T47D (cell line): ENCODE measurements around the gene CLOCK.
"Not testable (repeated sequence)": the region's sequence is repeated elsewhere in the genome, so short reads cannot be mapped to it uniquely, and the experiment has no call there.

Experiments
- DNase-seq, 2 experiments: peaks; one replicate each; pipeline versions ENCODE4 v3.0.0 to v3.0.0-alpha.2; 2011 to 2012; ENCODE audit warnings: low read depth in 1 of 2, low spot score in 1 of 2
- JUND ChIP-seq: IDR thresholded peaks from 2 replicates; pipeline ENCODE4 v1.6.1; 2012; ENCODE audit warnings: low read depth
- in situ Hi-C: cut with HindIII; loops from 2 replicates; pipeline ENCODE4 v1.10.0; 2016; ENCODE audit warnings: low sequenced_read_pairs, low pct_unique_long_range_greater_than_20kb

CLOCK gene

DNA sequence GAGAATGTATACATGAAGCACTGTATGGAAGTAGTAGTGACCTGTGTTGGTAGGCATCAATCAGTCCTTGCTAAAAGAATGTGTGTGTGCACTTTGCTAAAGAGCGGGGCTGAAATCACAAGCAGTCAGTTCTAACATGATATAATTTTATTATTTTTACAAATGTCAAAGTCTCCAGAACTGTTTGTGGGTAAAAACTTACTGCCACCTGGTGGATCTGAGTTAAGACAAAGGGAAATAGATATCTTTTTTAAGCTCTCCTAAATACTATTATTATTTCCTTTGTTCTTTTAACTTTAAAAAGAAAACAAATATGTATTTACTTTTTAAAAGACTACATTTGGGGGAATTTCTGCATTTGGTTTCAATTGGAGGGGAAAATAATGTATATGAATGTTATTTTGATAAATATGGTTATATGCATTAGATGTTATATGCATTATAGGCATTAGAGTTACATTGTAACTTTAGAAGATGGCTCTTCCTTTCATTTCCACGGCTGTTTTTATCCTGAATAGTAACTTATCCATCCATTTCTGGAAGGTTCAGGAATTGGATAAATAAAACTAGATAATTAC is 7.8 kb upstream of the CLOCK start:
- peak in 1 of 2 experiments; percentile 42 for DNase-seq
- no peak for TF ChIP-seq JUND
- in situ Hi-C loops = no loop called here

DNA sequence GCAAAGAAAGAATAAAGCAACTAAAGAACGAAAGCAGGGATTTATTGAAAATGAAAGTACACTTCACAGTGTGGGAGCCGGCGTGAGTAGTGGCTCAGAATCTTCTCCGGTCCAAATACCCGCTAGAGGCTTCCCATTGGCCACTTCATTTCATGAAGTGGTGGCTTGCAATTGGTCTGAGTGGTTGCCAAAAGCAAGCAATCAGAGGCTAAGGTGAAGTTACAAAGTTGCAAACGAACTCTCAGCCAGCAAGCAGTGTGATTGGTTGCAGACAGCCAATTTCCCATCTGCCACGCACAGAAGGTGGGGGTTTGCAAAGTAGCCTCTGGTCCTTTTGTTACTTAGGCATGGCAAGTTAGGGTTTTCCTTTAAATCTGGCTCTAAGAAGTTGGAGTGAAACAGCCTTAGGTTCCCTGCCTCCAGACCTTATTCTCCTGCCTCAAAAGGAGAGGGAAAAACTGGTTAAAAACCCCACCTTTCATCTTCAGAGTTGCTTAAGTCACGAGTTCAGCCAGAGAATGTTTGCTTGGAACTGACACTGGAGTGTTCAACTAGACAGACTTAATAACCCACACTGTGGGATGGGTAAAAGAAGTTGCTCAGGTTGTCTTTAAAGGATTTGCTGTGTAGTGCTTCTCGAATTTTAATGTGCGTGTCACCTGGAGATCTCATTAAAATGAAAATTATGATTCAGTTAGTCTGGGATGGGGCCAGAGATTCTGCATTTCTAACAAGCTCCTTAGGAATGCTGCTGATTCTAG is 6.9 kb upstream of the CLOCK start:
- in situ Hi-C loops = no loop called here
- TF ChIP-seq JUND = no peak
- peak; percentile 31 to 89 for DNase-seq

DNA sequence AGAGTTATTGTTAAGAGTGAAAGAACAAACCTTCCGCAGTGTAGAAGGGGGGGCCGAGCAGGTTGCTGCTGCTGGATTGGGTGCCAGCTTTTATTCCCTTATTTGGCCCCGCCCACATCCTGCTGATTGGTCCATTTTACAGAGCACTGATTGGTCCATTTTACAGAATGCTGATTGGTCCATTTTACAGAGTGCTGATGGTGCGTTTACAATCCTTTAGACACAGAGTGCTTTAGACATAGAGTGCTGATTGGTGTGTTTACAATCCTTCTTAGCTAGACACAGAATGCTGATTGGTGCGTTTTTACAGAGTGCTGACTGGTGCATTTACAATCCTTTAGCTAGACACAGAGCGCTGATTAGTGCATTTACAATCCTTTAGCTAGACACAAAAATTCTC is 5.3 kb upstream of the CLOCK start:
- in situ Hi-C loops = not testable (repeated sequence)
- DNase-seq = peak in 1 of 2 experiments; percentile 3

DNA sequence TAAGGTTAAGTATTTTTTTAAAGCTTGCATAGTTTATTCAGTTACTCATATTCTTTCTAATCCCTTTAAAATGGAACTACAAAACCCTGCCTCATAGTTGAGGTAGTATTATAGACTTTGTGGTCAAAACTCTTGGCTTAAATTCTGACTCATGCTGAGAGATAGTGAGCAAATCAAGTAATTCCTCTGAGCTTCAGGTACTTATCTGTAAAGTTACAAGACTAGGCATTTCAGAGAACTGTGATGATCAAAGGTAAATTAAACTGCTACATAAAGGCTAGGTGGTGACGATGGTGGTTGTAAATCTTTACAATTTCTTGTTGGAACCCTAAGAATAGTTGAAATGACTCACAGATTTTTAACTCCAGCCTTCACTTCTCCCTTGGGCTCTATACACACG is 3.2 kb upstream of the CLOCK start:
- no peak for TF ChIP-seq JUND
- in situ Hi-C loops = no loop called here
- DNase-seq = no peak

DNA sequence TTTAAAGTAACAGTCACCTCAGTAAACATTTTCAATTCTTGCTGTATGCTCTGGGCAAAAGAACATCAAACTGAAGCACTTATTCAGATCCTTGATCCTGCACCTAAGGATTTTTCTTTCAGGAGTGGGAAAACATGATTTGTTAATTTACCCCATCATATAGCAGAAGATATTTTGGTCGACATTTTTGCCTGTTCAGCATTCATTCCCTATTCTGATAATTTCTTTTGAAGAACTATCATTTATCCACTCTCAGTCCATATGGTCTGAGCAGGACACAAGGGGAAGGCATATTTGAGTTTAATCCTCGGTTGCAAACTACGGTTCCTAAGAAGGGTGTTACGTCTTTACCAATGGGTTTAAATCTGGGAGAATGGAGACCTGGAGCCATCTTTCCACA is 1.2 kb upstream of the CLOCK start:
- DNase-seq = no peak
- TF ChIP-seq JUND = no peak
- in situ Hi-C loops = no loop called here

DNA sequence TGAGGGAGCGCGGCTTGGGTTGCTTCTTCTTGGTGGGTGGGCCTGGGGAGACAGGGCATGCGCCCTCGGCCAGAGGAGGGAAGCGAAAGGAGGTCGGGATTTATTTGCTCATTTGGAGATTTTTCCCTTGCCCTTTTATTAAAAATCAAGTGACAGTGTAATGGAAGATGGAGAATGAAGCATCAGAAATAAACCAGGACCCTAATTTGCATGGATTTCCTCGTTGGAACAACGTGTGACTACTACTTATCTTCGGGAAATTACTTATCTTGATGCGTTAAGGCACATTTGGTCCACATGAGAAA is 709 bp upstream of the CLOCK start:
- in situ Hi-C loops = no loop called here
- DNase-seq = no peak

DNA sequence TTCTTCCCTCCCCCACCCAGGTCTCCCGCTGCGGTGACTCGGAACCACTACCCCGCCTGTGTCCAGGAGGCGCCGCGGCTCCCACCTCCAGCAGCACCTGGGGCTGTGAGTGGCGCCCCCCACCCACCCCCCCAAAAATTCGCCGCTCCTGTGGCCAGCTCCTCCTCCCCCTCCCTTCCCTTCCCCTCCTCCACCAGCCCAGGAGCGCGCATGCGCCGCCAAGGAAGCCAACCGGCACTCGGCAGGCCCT is 278 bp downstream of the CLOCK start:
- no peak for DNase-seq
- TF ChIP-seq JUND = no peak

More for the DNA sequence above, 709 bp upstream of the CLOCK start:
- no peak for TF ChIP-seq JUND

DNA sequence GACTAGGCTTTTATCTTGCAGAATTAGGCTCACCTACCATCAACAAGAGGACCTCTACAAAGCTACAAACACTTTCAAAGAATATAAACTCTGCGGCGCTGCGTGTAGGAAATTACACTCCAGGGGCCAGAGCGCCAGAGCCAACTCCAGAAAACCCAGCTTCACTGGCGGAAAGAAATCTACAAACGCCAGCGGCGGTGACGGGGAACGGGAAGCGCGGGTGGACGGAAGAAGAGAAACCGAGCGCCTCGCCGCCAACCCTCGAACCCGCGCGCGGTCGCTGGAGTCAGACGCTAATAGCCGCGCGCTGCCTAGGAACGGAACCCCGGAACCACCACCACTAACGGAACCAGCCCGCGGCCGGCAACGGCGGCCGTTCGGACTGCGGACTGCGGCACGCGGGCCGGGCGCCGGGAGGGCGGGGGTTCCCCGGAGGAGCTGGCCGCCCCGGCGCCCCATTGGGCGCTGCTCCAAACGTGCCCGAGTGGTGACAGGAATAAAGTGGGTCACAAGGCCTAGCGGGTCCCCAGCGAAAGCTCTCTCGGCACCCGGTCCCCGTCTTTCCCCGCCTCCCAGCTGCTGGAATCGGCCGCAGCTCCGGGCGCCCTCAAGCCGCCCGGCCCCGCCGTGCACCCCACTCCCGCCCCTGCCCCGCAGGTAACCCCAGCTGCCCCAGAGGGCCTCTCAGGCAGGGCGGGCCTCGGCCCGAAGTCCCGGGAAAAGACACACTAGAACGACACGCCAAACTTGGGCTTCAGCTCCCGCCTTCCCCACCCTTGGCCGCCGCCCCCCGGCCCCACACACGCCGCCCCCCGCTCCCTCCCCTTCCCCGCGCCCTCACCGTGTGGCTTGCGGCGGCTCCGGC is 836 bp downstream of the CLOCK start:
- in situ Hi-C loops = no loop called here
- DNase-seq = peak; percentile 14 to 72

More for the DNA sequence above, 278 bp downstream of the CLOCK start:
- in situ Hi-C loops = no loop called here

DNA sequence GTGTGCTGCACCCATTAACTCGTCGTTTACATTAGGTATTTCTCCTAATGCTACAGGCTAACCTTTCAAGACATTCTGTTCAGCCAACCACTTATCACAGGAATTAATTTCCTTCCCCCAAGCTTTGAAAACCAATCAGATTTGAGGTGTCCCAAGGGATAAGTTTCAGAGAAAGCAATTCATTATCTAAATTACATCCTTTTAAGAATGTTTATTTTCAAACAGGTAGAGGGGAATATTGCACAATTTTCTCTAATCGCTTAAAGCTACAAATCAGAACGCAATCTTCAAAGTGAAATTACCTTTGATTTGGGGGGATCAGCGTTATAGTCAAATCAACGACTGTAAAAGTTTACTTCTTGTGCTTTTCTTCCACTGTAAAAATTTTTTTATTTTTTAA is 1.6 kb downstream of the CLOCK start:
- TF ChIP-seq JUND = no peak
- DNase-seq = no peak
- in situ Hi-C loops = no loop called here

More for the DNA sequence above, 836 bp downstream of the CLOCK start:
- no peak for TF ChIP-seq JUND

DNA sequence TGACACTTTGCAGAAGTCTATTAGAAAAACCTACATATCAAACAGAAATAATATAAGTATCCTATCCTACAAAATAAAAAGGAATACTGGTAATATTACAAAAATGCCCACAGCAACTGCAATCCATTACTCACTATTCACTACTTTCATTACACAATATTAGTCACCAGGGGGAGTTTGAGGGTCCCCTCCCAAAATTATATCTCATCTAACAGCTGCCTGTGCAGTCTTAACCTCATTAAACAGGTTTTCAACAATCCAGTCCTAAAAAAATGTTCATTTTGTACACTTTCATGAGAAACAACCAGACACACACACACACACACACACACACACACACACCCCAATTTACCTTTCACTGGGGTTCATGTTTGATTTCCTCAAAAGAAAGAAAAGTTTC is 2.9 kb downstream of the CLOCK start:
- DNase-seq = no peak
- no peak for TF ChIP-seq JUND
- in situ Hi-C loops = no loop called here

DNA sequence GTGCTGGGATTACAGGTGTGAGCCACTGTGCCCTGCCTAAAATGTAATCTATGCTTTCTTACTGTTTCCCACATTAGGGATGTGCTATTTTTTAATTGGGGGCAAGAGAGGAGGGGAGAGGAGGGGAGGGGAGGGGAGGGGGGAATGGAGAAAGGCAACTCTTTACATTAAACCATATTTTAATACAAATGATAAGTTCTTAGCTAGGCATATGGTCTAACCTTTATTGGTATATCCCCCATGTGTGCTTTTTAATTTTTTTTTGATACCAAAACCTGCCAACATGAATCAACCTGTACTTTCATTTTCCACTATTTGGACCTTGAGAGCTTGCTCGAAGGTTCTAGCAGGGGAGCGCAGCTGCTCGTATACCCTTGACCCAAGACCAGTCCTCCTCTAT is 6.4 kb downstream of the CLOCK start:
- in situ Hi-C loops = no loop called here
- no peak for TF ChIP-seq JUND
- no peak for DNase-seq

DNA sequence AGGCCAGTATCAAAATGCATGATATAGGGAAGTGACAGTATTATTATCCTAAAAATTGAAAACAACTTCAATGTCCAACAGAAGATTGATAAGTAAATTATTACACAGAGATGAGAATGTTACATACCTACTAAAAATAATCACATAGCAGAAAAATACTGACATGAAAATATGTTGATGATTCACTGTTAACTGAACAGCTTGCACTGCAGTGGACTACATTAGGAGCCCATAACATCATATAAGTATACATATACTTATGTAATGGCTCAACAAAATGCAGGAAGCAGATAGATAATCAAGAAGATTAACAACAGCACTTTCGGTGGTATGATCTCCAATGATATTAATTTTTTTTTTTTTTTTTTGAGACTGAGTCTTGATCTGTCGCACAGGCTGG is 7.1 kb downstream of the CLOCK start:
- DNase-seq = no peak
- in situ Hi-C loops = no loop called here
- TF ChIP-seq JUND = no peak

DNA sequence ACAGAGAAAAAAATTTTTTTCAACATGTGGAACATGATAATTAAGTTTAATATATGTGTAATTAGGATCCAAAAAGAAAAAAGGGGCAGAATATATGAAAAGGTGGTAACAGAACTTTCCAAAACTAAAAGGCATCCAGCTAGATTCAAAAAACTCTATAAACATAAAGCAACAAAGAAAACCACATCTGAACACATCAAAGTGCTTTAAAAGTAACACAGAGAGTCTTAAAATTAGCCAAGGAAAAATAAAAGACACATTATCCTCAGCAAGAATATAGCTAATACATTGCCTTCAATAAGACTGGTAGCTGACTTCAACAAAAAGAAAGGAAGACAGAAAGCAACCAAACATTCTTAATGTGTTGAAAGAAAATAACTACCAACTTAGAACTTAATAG is 8.2 kb downstream of the CLOCK start:
- in situ Hi-C loops = no loop called here
- DNase-seq = no peak
- no peak for TF ChIP-seq JUND
